Measurements from ENCODE around the gene TARS1. TPM values are rescaled to one million over a fixed set of nuclear protein-coding genes. Genes with fewer than 3 reads are reported as not detected.

TARS1 gene
- total and polyA plus RNA-seq, 2 of the 13 experiments (the other 11 are each of a cell fraction or from before 2014, with no cell fraction given), result 77.0 to 184 TPM

- TF ChIP-seq, protein P1, sequence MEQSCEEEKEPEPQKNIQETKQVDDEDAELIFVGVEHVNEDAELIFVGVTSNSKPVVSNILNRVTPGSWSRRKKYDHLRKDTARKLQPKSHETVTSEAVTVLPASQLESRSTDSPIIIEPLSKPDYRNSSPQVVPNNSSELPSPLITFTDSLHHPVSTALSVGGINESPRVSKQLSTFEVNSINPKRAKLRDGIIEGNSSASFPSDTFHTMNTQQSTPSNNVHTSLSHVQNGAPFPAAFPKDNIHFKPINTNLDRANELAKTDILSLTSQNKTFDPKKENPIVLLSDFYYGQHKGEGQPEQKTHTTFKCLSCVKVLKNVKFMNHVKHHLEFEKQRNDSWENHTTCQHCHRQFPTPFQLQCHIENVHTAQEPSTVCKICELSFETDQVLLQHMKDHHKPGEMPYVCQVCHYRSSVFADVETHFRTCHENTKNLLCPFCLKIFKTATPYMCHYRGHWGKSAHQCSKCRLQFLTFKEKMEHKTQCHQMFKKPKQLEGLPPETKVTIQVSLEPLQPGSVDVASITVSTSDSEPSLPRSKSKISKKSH (CRISPR knock-in tag; IDR thresholded peaks at IDR 0.05; ENCODE audit: borderline replicate concordance), result no peak
- no peak for TF ChIP-seq ZNF282 (IDR thresholded peaks at IDR 0.05; ENCODE audit: partially characterized antibody)
- TF ChIP-seq GABPA (IDR thresholded peaks at IDR 0.05; ENCODE audit: low read depth, low read length), result no peak
- no peak for TF ChIP-seq GABPA (CRISPR knock-in tag; IDR thresholded peaks at IDR 0.05; ENCODE audit: low read depth)
- no peak for TF ChIP-seq XRCC5 (optimal IDR thresholded peaks at IDR 0.05; ENCODE audit: low read length)
- TF ChIP-seq, protein P2, sequence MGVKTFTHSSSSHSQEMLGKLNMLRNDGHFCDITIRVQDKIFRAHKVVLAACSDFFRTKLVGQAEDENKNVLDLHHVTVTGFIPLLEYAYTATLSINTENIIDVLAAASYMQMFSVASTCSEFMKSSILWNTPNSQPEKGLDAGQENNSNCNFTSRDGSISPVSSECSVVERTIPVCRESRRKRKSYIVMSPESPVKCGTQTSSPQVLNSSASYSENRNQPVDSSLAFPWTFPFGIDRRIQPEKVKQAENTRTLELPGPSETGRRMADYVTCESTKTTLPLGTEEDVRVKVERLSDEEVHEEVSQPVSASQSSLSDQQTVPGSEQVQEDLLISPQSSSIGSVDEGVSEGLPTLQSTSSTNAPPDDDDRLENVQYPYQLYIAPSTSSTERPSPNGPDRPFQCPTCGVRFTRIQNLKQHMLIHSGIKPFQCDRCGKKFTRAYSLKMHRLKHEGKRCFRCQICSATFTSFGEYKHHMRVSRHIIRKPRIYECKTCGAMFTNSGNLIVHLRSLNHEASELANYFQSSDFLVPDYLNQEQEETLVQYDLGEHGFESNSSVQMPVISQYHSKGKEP (CRISPR knock-in tag; IDR thresholded peaks at IDR 0.05), result no peak
- TF ChIP-seq ZNF468 (CRISPR knock-in tag; IDR thresholded peaks at IDR 0.05), result no peak
- TF ChIP-seq, protein P3, sequence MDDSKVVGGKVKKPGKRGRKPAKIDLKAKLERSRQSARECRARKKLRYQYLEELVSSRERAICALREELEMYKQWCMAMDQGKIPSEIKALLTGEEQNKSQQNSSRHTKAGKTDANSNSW (CRISPR knock-in tag; IDR thresholded peaks at IDR 0.05; ENCODE audit: borderline replicate concordance), result no peak
- no peak for TF ChIP-seq MBD4 (IDR thresholded peaks at IDR 0.05; ENCODE audit: borderline replicate concordance, low read length)
Observed at GRCh38 chr5:33410221-33410620, 30.5 kb upstream of the TARS1 start (continued).

GRCh38 chr5:33411498-33411897, 29.3 kb upstream of the TARS1 start:
- Histone ChIP-seq H3K27ac (ENCODE audit: extremely low read length, insufficient read depth, low read length) (no peak overlapping the region), H3K4me3 (replicated peaks in 1 of 3; ENCODE audit: insufficient read depth in 1 of 3, low read depth in 2 of 3, low read length in 3 of 3) (no peak overlapping the region), H3K9ac (ENCODE audit: insufficient read depth, low read depth, low read length) (no peak overlapping the region), H3K4me1 (ENCODE audit: insufficient read depth, low read length) (peaks cover 48% of the 10 kb centered on the region), H3K9me3 (ENCODE audit: low read length) (no peaks in the 10 kb centered on the region), H3K27me3 (ENCODE audit: control insufficient read depth in 1 of 2, insufficient read depth in 2 of 2, low read length in 2 of 2) (no peaks in the 10 kb centered on the region), H3K36me3 (replicated peaks in 1 of 2; ENCODE audit: control insufficient read depth in 1 of 2, insufficient read depth in 2 of 2, low read length in 2 of 2) (no peaks in the 10 kb centered on the region), H3K4me2 (ENCODE audit: low read depth, low read length) (no peak overlapping the region), H3K79me2 (ENCODE audit: insufficient read depth, low read length) (no peaks in the 10 kb centered on the region), H4K20me1 (ENCODE audit: insufficient read depth, low read length) (no peaks in the 10 kb centered on the region), H2AFZ (ENCODE audit: low read length) (no peak overlapping the region)
- FAIRE-seq, result no peak
- no peak for TF ChIP-seq SP140L (CRISPR knock-in tag; IDR thresholded peaks at IDR 0.05; ENCODE audit: borderline replicate concordance)
- no peak for TF ChIP-seq MEIS1 (CRISPR knock-in tag; IDR thresholded peaks at IDR 0.05; ENCODE audit: borderline replicate concordance)
- TF ChIP-seq GZF1 (CRISPR knock-in tag; IDR thresholded peaks at IDR 0.05), result no peak
- TF ChIP-seq ZNF382 (CRISPR knock-in tag; IDR thresholded peaks at IDR 0.05; ENCODE audit: borderline replicate concordance), result no peak
- TF ChIP-seq ARID4A (CRISPR knock-in tag; IDR thresholded peaks at IDR 0.05; ENCODE audit: borderline replicate concordance), result no peak
- no peak for TF ChIP-seq NFATC3 (CRISPR knock-in tag; IDR thresholded peaks at IDR 0.05)
- no peak for TF ChIP-seq PHF20 (CRISPR knock-in tag; IDR thresholded peaks at IDR 0.05)
- no peak for TF ChIP-seq RAD51 (IDR thresholded peaks at IDR 0.05; ENCODE audit: borderline replicate concordance)
- in situ Hi-C loops (cut with HindIII; ENCODE audit: extremely low pct_ligation_motif_present, low pct_unique_long_range_greater_than_20kb) (loop anchor here (25.0 kb wide), 1 partner anchor 474 kb away; no protein-coding TSS in a partner anchor), intact Hi-C loops (cut with micrococcal nuclease; ENCODE audit: unreplicated experiment) (no loop called here)
- ChIA-PET POLR2A (no interaction called here), CTCF (ENCODE audit: low intra/inter-chr PET ratio, low total read pairs) (no interaction called here)
- ATAC-seq, result no peak
- BruUV-seq (replicated peaks), result no TSS peak
- DNase-seq (ENCODE audit: low spot score), result no peak
- WGBS (ENCODE audit: low lambda C conversion rate), result 77% methylated on average over 1 of the region's 1 CpG
